NB4 (cell line): ENCODE measurements around the gene CAB39L.

Experiments used
- MAX ChIP-seq: IDR thresholded peaks from 2 replicates; pipeline ENCODE4 v1.6.1; 2011; ENCODE audit warnings: low read depth, low read length
- POLR2A ChIP-seq: IDR thresholded peaks from 2 replicates; pipeline ENCODE4 v1.6.1; 2011; ENCODE audit warnings: mild to moderate bottlenecking; ENCODE audit not compliant: insufficient read length; ENCODE audit errors: extremely low read depth

DNA sequence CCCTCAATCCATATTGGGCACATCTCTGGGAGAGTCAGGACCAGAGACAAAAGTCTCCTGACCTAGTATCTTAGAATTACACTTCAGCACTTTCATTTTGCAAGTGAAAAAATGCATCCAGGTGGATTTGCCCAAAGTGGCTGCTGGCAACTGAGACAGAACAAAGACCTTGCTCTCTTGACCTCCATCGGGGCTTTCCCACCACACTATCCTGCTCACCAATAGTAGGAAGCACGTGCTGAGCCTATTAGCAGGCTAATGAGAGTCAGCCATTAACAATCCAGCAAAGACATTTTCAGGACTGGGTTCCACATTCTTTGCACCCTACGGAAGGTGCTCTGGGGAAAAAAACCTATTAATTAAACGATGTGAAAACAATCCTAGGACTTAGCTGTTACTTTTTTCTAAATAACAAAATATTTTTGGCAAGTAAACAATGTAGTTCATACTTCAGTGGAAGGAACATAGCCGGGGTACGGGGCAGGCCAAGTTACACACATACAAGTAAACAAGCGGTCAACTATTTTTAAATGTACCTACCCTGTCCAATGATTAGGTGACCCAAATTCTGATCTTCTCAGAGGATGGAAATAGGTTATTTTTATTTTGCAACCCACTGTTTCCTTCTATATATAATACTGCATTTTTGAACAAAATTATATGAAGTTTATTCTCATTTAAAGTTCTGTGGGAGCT, 117.5 kb downstream of the CAB39L start:
- TF ChIP-seq POLR2A (no peak), MAX (no peak)
